IMR-90 (cell line): ENCODE results near the gene PIEZO2. TPM values are rescaled to one million over a fixed set of nuclear protein-coding genes. Genes with fewer than 3 reads are reported as not detected.

Source experiments
- ATAC-seq: fragments of 200-7000 bp; cut with Tn5 transposase; 2 replicates; pipeline ENCODE4 v1.9.1; 2020; ENCODE audit warnings: low read depth, mild to moderate bottlenecking, moderate library complexity
- BruUV-seq: library from RNA; stranded (reverse); fragments of 400-500 nt; replicated peaks from 2 replicates; lab custom pipeline; 2021; lab: Mats Ljungman, UMichigan
- CTCF ChIA-PET: fragments of 300-600 bp; formaldehyde crosslinking; extraction: SDS; loops from one replicate; lab custom pipeline; 2021; ENCODE audit warnings: antibody characterized with exemption; lab: Yijun Ruan, JAX
- POLR2A ChIA-PET: fragments of 300-600 bp; sonication (Branson Sonifier 250); formaldehyde crosslinking; loops from one replicate; lab custom pipeline; 2022; ENCODE audit warnings: antibody characterized with exemption; ENCODE audit not compliant: unreplicated experiment; lab: Charles Lee
- DNase-seq: peaks from one replicate; pipeline ENCODE4 v3.0.0; 2013
- H2AFZ ChIP-seq: replicated peaks from 2 replicates; pipeline ENCODE3; 2013; ENCODE audit warnings: low read length, mild to moderate bottlenecking; ENCODE audit not compliant: poor library complexity
- H2AK5ac ChIP-seq: 2 replicates; pipeline ENCODE4 v1.6.1; 2013; ENCODE audit warnings: low read depth, low read length, inconsistent platforms
- H2AK9ac ChIP-seq: replicated peaks from 2 replicates; pipeline ENCODE3; 2013; ENCODE audit warnings: mild to moderate bottlenecking, low read depth, low read length, moderate library complexity; ENCODE audit not compliant: poor library complexity
- H2BK120ac ChIP-seq: 2 replicates; pipeline ENCODE4 v1.6.1; 2013; ENCODE audit warnings: low read depth, low read length, inconsistent platforms
- H2BK15ac ChIP-seq: 3 replicates; pipeline ENCODE4 v1.6.1; 2013; ENCODE audit warnings: low read depth, low read length, inconsistent platforms
- H2BK20ac ChIP-seq: 2 replicates; pipeline ENCODE4 v1.6.1; 2013; ENCODE audit warnings: low read depth, mild to moderate bottlenecking, inconsistent platforms, low read length, moderate library complexity
- H2BK5ac ChIP-seq: 2 replicates; pipeline ENCODE4 v1.6.1; 2013; ENCODE audit warnings: mild to moderate bottlenecking, low read depth, low read length, inconsistent platforms; ENCODE audit not compliant: poor library complexity, severe bottlenecking
- H3K14ac ChIP-seq: replicated peaks from 2 replicates; pipeline ENCODE4 v1.6.1; 2013; ENCODE audit warnings: low read depth, low read length, inconsistent platforms
- H3K18ac ChIP-seq: 2 replicates; pipeline ENCODE4 v1.6.1; 2013; ENCODE audit warnings: low read depth, low read length, control low read depth
- H3K23ac ChIP-seq: 2 replicates; pipeline ENCODE4 v1.6.1; 2013; ENCODE audit warnings: low read depth, low read length, inconsistent platforms
- H3K27ac ChIP-seq: 2 replicates; pipeline ENCODE4 v1.5.1; 2013; ENCODE audit warnings: mild to moderate bottlenecking, control low read depth, low read length; ENCODE audit not compliant: insufficient read depth
- H3K27me3 ChIP-seq: 2 replicates; pipeline ENCODE4 v1.6.1; 2013; ENCODE audit warnings: low read length; ENCODE audit not compliant: control insufficient read depth, insufficient read depth
- H3K36me3 ChIP-seq: 2 replicates; pipeline ENCODE4 v1.6.1; 2013; ENCODE audit warnings: low read length, mixed read lengths; ENCODE audit not compliant: control insufficient read depth, insufficient read depth
- H3K4ac ChIP-seq: 2 replicates; pipeline ENCODE4 v1.6.1; 2013; ENCODE audit warnings: low read depth, low read length, inconsistent platforms
- H3K4me1 ChIP-seq: 2 replicates; pipeline ENCODE4 v1.6.1; 2013; ENCODE audit warnings: low read length, mixed read lengths; ENCODE audit not compliant: control insufficient read depth, insufficient read depth
- H3K4me2 ChIP-seq: 2 replicates; pipeline ENCODE4 v1.6.1; 2013; ENCODE audit warnings: low read depth, mild to moderate bottlenecking, control low read depth, low read length, moderate library complexity
- H3K4me3 ChIP-seq: 2 replicates; pipeline ENCODE4 v1.5.1; 2013; ENCODE audit warnings: low read depth, mild to moderate bottlenecking, control low read depth, low read length, moderate library complexity; ENCODE audit not compliant: insufficient read depth
- H3K56ac ChIP-seq: 2 replicates; pipeline ENCODE4 v1.6.1; 2013; ENCODE audit warnings: low read length, inconsistent platforms; ENCODE audit not compliant: insufficient read depth; ENCODE audit errors: extremely low read depth
- H3K79me1 ChIP-seq, 2 experiments: 2 replicates each; pipeline ENCODE4 v1.6.1; 2013; ENCODE audit warnings: low read length in 2 of 2, inconsistent platforms in 1 of 2, low read depth in 1 of 2
- H3K9ac ChIP-seq: 2 replicates; pipeline ENCODE4 v1.6.1; 2013; ENCODE audit warnings: low read depth, low read length, control low read depth
- H3K9me1 ChIP-seq: 2 replicates; pipeline ENCODE4 v1.6.1; 2013; ENCODE audit warnings: low read length, inconsistent platforms; ENCODE audit not compliant: insufficient read depth
- H3K9me3 ChIP-seq: 2 replicates; pipeline ENCODE4 v1.6.1; 2013; ENCODE audit warnings: low read length; ENCODE audit not compliant: control insufficient read depth, insufficient read depth
- H4K20me1 ChIP-seq: 2 replicates; pipeline ENCODE4 v1.6.1; 2013; ENCODE audit warnings: low read length, inconsistent platforms; ENCODE audit not compliant: insufficient read depth
- H4K5ac ChIP-seq: 2 replicates; pipeline ENCODE4 v1.6.1; 2013; ENCODE audit warnings: mild to moderate bottlenecking, low read depth, low read length, control low read depth
- H4K8ac ChIP-seq, 2 experiments: 2 replicates each; pipeline ENCODE4 v1.6.1; 2013; ENCODE audit warnings: low read depth in 2 of 2, low read length in 2 of 2, control low read depth in 1 of 2, inconsistent platforms in 1 of 2
- H4K91ac ChIP-seq: 2 replicates; pipeline ENCODE4 v1.6.1; 2013; ENCODE audit warnings: low read depth, low read length, inconsistent platforms; ENCODE audit not compliant: insufficient read depth
- BHLHE40 ChIP-seq: fragments of 150-350 bp; IDR thresholded peaks from 2 replicates; pipeline ENCODE4 v1.6.1; 2016; ENCODE audit warnings: mild to moderate bottlenecking, low read depth, low read length
- CEBPB ChIP-seq: IDR thresholded peaks from 2 replicates; pipeline ENCODE4 v1.6.1; 2012; ENCODE audit warnings: low read depth, low read length, improper control_type of control experiment
- CHD1 ChIP-seq: IDR thresholded peaks from 2 replicates; pipeline ENCODE4 v1.6.1; 2012; ENCODE audit warnings: low read depth, low read length, improper control_type of control experiment
- MAFK ChIP-seq: IDR thresholded peaks from 2 replicates; pipeline ENCODE4 v1.6.1; 2012; ENCODE audit warnings: low read depth, low read length, improper control_type of control experiment
- MAZ ChIP-seq: IDR thresholded peaks from 2 replicates; pipeline ENCODE4 v1.6.1; 2012; ENCODE audit warnings: low read depth, mild to moderate bottlenecking, low read length, improper control_type of control experiment, moderate library complexity, borderline replicate concordance
- MXI1 ChIP-seq: IDR thresholded peaks from 2 replicates; pipeline ENCODE4 v1.6.1; 2012; ENCODE audit warnings: low read depth, mild to moderate bottlenecking, low read length, moderate library complexity, borderline replicate concordance
- POLR2A ChIP-seq: IDR thresholded peaks from 2 replicates; pipeline ENCODE4 v1.6.1; 2012; ENCODE audit warnings: mild to moderate bottlenecking, low read depth, low read length
- RAD21 ChIP-seq: IDR thresholded peaks from 2 replicates; pipeline ENCODE4 v1.6.1; 2012; ENCODE audit warnings: low read length, improper control_type of control experiment
- RFX5 ChIP-seq: IDR thresholded peaks from 2 replicates; pipeline ENCODE4 v1.8.0; 2012; ENCODE audit warnings: low read depth, mild to moderate bottlenecking, low read length, moderate library complexity
- WGBS, 2 experiments: methylation state at CpG; one replicate each; pipeline versions ENCODE4 v1.1.5 to v1.1.7; 2013; ENCODE audit warnings: missing lambda C conversion rate in 2 of 2; ENCODE audit not compliant: insufficient read length in 1 of 2; ENCODE audit errors: extremely low coverage in 2 of 2; 5-methylcytosine and 5-hydroxymethylcytosine counted together
- dilution Hi-C: fragments of 300-500 bp; cut with HindIII; formaldehyde crosslinking; loops from one replicate; pipeline ENCODE4 v1.14.3; 2018; ENCODE audit warnings: low sequenced_read_pairs; ENCODE audit not compliant: unreplicated experiment
- in situ Hi-C: fragments of 300-500 bp; cut with MboI; formaldehyde crosslinking; loops from 3 replicates; pipeline ENCODE4 v1.14.3; 2019; ENCODE audit warnings: low sequenced_read_pairs, inconsistent platforms, mixed read lengths
- intact Hi-C: fragments of 100-400 bp; cut with micrococcal nuclease; formaldehyde crosslinking; loops from 2 replicates; pipeline ENCODE4 v1.10.0; 2022
- polyA plus RNA-seq, 3 experiments: library from polyadenylated mRNA; depleted of rRNA; stranded (reverse); fragments of >200 nt; gene quantifications; 2 replicates each; pipeline ENCODE4 v1.2.3, GENCODE V29; 2012; ENCODE audit warnings: low replicate concordance in 1 of 3
- total RNA-seq: library from RNA; depleted of rRNA; stranded (reverse); fragments of >200 nt; gene quantifications from 2 replicates; pipeline ENCODE4 v1.2.3, GENCODE V29; 2012

The PIEZO2 gene
- total and polyA plus RNA-seq, 2 of the 4 experiments (the other 2 are of a cell fraction): 2.4 to 4.1 TPM

- BruUV-seq: no TSS peak
- intact Hi-C loops: no loop called here
Measured at GRCh38 chr18:10705786-10706185, 443.6 kb downstream of the PIEZO2 start.

More at GRCh38 chr18:10705786-10706185, 443.6 kb downstream of the PIEZO2 start:
- Histone ChIP-seq H2AK5ac (no peak overlapping the region), H3K9ac (no peak overlapping the region), H3K9me1 (no peaks in the 10 kb centered on the region; the same call in 1 of the 2 replicates), H4K91ac (no peak overlapping the region), H2BK20ac (no peak overlapping the region), H3K79me1 (no peaks in the 10 kb centered on the region), H2AK9ac (no peak overlapping the region), H2AFZ (no peak overlapping the region), H2BK120ac (no peak overlapping the region), H3K27ac (no peak overlapping the region), H3K4me3 (no peak overlapping the region), H3K4ac (no peak overlapping the region), H4K8ac (no peak overlapping the region), H3K56ac (no peak overlapping the region), H3K4me2 (no peak overlapping the region), H3K27me3 (no peaks in the 10 kb centered on the region), H4K5ac (no peak overlapping the region), H2BK15ac (no peak overlapping the region), H3K9me3 (no peaks in the 10 kb centered on the region), H3K36me3 (peaks cover 12% of the 10 kb centered on the region; the same call in 1 of the 2 replicates), H3K4me1 (no peaks in the 10 kb centered on the region), H4K20me1 (no peaks in the 10 kb centered on the region), H2BK5ac (no peak overlapping the region), H3K14ac (no peak overlapping the region), H3K23ac (no peak overlapping the region), H3K18ac (no peak overlapping the region)
- 71% methylated on average over 2 of the region's 3 CpGs; no CpG with 5 or more reads in 1 of the 2 experiments for WGBS, 2 experiments
- ATAC-seq (no peak), DNase-seq (no peak)
- in situ Hi-C loops (no loop called here), dilution Hi-C loops (no loop called here)
- ChIA-PET POLR2A (no interaction called here), CTCF (no interaction called here)
- TF ChIP-seq MAFK: no peak
- TF ChIP-seq CHD1: no peak
- no peak for TF ChIP-seq MXI1
- no peak for TF ChIP-seq MAZ
- no peak for TF ChIP-seq CEBPB
- no peak for TF ChIP-seq POLR2A
- no peak for TF ChIP-seq RAD21
- TF ChIP-seq RFX5: no peak
- TF ChIP-seq BHLHE40: no peak
